ENCODE data around the gene LY6G5C. TPM values are rescaled to one million over a fixed set of nuclear protein-coding genes. Genes with fewer than 3 reads are reported as not detected.

Gene LY6G5C
- total and polyA plus RNA-seq, 2 of the 13 experiments (the other 11 are each of a cell fraction or from before 2014, with no cell fraction given): 0.33 to 0.55 TPM

DNA sequence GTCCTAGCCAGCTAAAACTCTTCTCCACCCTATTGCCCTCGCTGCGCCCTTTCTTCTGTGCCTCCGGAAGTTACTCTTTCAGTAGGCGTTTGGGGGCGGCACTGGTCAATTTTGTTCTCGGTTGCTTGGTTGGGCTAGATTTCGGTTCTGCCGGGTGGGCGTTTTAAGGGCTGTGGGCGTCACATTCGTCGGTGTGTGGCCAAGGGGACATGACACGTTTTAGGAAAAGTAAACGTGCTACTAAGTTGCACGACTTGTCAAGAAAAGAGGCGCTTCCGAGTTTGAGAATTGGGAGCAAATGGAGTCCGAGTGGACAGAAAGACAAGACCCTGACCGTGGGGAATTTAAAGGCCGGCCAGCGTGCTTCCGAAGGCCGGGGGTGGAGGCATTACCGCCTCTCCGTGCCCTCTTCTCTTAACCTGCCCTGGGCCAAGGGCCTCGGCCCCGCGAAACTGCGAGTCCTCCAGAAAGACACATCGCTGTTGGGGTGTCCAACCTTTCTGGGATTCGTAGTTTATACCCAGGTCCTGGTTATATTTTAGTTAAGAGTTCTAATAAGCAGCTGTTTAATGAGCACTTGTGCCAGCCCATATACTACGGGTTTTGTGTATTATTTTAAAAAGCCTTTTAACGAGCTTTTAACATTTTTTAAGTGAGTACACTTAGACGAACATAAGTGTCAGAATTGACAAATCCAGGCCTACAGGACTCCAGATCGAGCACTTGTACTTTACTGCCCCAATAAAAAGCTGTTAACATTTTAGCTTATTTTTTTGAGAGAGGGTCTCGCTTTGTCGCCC lies 27.7 kb downstream of the LY6G5C start (continued):
- TF ChIP-seq, protein P1, sequence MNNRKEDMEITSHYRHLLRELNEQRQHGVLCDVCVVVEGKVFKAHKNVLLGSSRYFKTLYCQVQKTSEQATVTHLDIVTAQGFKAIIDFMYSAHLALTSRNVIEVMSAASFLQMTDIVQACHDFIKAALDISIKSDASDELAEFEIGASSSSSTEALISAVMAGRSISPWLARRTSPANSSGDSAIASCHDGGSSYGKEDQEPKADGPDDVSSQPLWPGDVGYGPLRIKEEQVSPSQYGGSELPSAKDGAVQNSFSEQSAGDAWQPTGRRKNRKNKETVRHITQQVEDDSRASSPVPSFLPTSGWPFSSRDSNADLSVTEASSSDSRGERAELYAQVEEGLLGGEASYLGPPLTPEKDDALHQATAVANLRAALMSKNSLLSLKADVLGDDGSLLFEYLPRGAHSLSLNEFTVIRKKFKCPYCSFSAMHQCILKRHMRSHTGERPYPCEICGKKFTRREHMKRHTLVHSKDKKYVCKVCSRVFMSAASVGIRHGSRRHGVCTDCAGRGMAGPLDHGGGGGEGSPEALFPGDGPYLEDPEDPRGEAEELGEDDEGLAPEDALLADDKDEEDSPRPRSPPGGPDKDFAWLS (CRISPR knock-in tag; IDR thresholded peaks at IDR 0.05; ENCODE audit: borderline replicate concordance): no peak
- TF ChIP-seq, protein P2, sequence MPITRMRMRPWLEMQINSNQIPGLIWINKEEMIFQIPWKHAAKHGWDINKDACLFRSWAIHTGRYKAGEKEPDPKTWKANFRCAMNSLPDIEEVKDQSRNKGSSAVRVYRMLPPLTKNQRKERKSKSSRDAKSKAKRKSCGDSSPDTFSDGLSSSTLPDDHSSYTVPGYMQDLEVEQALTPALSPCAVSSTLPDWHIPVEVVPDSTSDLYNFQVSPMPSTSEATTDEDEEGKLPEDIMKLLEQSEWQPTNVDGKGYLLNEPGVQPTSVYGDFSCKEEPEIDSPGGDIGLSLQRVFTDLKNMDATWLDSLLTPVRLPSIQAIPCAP (CRISPR knock-in tag; IDR thresholded peaks at IDR 0.05; ENCODE audit: low read depth): 0 out of 2 replicates have a peak, but pooled peaks have one; percentile 51
- TF ChIP-seq, protein P3, sequence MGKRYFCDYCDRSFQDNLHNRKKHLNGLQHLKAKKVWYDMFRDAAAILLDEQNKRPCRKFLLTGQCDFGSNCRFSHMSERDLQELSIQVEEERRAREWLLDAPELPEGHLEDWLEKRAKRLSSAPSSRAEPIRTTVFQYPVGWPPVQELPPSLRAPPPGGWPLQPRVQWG (CRISPR knock-in tag; IDR thresholded peaks at IDR 0.05; ENCODE audit: borderline replicate concordance, low read depth): no peak
- TF ChIP-seq FOXC1 (CRISPR knock-in tag; IDR thresholded peaks at IDR 0.05; ENCODE audit: borderline replicate concordance): no peak; the same call in 1 of the 2 replicates
- no peak for TF ChIP-seq BCL6 (CRISPR knock-in tag; IDR thresholded peaks at IDR 0.05)
- TF ChIP-seq, protein P4, sequence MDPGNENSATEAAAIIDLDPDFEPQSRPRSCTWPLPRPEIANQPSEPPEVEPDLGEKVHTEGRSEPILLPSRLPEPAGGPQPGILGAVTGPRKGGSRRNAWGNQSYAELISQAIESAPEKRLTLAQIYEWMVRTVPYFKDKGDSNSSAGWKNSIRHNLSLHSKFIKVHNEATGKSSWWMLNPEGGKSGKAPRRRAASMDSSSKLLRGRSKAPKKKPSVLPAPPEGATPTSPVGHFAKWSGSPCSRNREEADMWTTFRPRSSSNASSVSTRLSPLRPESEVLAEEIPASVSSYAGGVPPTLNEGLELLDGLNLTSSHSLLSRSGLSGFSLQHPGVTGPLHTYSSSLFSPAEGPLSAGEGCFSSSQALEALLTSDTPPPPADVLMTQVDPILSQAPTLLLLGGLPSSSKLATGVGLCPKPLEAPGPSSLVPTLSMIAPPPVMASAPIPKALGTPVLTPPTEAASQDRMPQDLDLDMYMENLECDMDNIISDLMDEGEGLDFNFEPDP (CRISPR knock-in tag; conservative IDR thresholded peaks at IDR 0.05): no peak
- peak; percentile 1; the same call in 1 of the 2 replicates for TF ChIP-seq ATF1 (CRISPR knock-in tag; IDR thresholded peaks at IDR 0.05)
- no peak for TF ChIP-seq EEA1 (CRISPR knock-in tag; IDR thresholded peaks at IDR 0.05; ENCODE audit: borderline replicate concordance)
- peak; percentile 22 for TF ChIP-seq SAP130 (CRISPR knock-in tag; IDR thresholded peaks at IDR 0.05; ENCODE audit: low read depth)
- no peak for TF ChIP-seq ZNF432 (CRISPR knock-in tag; IDR thresholded peaks at IDR 0.05; ENCODE audit: borderline replicate concordance)
- TF ChIP-seq, protein P5, sequence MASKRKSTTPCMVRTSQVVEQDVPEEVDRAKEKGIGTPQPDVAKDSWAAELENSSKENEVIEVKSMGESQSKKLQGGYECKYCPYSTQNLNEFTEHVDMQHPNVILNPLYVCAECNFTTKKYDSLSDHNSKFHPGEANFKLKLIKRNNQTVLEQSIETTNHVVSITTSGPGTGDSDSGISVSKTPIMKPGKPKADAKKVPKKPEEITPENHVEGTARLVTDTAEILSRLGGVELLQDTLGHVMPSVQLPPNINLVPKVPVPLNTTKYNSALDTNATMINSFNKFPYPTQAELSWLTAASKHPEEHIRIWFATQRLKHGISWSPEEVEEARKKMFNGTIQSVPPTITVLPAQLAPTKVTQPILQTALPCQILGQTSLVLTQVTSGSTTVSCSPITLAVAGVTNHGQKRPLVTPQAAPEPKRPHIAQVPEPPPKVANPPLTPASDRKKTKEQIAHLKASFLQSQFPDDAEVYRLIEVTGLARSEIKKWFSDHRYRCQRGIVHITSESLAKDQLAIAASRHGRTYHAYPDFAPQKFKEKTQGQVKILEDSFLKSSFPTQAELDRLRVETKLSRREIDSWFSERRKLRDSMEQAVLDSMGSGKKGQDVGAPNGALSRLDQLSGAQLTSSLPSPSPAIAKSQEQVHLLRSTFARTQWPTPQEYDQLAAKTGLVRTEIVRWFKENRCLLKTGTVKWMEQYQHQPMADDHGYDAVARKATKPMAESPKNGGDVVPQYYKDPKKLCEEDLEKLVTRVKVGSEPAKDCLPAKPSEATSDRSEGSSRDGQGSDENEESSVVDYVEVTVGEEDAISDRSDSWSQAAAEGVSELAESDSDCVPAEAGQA (IDR thresholded peaks at IDR 0.05; ENCODE audit: low read depth): no peak
- TF ChIP-seq, protein P5 (CRISPR knock-in tag; IDR thresholded peaks at IDR 0.05; ENCODE audit: borderline replicate concordance): 0 out of 2 replicates have a peak, but pooled peaks have one; percentile 25
- TF ChIP-seq KDM2A (CRISPR knock-in tag; IDR thresholded peaks at IDR 0.05; ENCODE audit: borderline replicate concordance, low read depth): no peak
- TF ChIP-seq, protein P6, sequence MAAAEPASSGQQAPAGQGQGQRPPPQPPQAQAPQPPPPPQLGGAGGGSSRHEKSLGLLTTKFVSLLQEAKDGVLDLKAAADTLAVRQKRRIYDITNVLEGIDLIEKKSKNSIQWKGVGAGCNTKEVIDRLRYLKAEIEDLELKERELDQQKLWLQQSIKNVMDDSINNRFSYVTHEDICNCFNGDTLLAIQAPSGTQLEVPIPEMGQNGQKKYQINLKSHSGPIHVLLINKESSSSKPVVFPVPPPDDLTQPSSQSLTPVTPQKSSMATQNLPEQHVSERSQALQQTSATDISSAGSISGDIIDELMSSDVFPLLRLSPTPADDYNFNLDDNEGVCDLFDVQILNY (CRISPR knock-in tag; conservative IDR thresholded peaks at IDR 0.05): no peak
